ENCODE results near the gene CATSPER4.

CATSPER4 gene

DNA sequence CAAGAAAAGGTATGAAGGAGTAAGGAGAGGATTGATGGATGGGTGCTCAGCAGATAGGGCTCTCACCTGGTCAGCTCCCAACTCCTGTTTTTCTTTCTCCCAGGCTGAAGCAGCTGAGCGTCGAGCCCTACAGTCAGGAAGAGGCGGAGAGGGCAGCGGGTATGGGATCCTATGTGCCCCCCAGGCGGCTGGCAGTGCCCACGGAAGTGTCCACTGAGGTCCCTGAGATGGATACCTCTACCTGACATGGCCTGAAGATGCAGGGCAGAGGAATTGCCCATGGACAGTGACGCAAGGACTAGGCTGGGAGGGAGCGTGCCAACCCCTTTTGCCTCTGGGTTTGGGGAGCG is 20.0 kb upstream of the CATSPER4 start:
- TF ChIP-seq CTCF (IDR thresholded peaks at IDR 0.05; ENCODE audit: borderline replicate concordance, control extremely low read depth, extremely low read depth, insufficient read depth, missing control alignments) = no peak
- in situ Hi-C loops (cut with MboI; ENCODE audit: low sequenced_read_pairs, unreplicated experiment) = no loop called here
- no peak for DNase-seq (ENCODE audit: low spot score)

DNA sequence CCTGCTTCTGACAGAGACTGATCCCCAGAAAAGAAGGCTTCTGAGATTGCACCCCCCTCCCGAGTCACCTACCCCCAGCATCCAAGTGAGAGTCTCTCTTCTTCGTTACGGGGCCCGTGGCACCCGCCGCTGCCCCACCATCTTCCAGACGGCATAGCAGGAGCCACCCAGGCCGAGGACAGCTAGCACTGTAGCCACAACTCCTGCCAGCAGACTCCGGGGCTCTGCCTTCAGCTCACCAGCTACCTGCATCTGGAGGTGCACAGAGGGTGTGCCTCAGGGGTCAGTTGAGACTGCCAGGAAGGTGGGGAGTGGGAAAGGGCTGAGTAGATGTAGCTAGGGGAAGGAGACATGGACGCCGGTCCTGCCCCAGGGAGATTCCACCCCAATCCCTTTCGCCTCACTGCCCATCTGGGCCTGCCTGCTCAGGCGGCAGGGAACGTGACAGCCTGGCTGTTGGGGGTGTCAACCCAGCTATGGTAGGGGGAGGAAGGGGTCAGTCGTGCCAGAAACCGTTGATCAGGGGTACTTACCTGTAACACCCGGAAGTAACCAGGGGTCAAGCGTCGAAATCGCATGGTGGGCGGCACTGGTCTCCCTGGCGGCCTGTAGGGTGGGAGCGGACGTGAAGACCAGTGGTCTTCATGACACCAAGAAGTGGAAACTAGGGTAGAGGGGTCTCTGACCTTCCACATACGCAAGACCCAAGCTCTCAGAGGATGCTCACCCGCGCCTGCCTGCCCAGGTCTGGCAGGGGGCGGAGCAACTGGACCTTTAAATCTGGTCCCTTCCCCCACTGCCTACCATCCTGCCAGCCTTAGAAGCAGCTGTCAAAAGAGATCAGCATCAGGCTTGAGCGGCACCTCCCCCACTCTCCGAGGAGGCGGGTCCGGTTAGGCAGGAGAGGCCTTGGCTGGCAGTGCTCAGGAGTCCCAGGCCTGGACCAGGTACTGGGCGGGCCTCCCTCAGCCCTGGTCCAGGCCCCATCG is 19.0 kb upstream of the CATSPER4 start, which contains the start of gene ZNF593OS:
Gene ZNF593OS, minus strand, starts transcription at position 749 of the 989 bp plus-strand sequence. Its CDS starts 171 bp downstream, at position 578.
- no peak for TF ChIP-seq CTCF (IDR thresholded peaks at IDR 0.05; ENCODE audit: borderline replicate concordance, control extremely low read depth, extremely low read depth, insufficient read depth, missing control alignments)
- peak; percentile 28 for DNase-seq (ENCODE audit: low spot score)

DNA sequence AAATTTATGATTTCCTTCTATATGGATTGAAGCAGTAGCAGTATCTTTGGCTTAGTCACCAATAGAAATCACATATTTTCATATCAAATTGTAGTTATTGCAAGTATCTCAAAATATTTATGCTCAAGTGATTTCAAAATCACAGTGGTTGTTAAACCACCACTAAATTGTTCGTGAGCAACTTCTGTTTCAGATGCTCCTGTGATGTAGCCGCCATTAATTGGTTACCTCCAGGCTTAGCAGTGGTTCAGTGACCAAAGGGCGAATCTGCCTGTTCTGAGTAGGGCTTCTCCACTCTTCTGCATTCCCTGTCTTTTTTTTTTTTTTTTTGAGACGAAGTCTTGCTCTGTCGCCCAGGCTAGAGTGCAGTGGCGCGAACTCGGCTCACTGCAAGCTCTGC is 15.1 kb upstream of the CATSPER4 start:
- no peak for TF ChIP-seq CTCF (IDR thresholded peaks at IDR 0.05; ENCODE audit: borderline replicate concordance, control extremely low read depth, extremely low read depth, insufficient read depth, missing control alignments)
- no peak for DNase-seq (ENCODE audit: low spot score)
- in situ Hi-C loops (cut with MboI; ENCODE audit: low sequenced_read_pairs, unreplicated experiment) = no loop called here

More for the DNA sequence above, 19.0 kb upstream of the CATSPER4 start, which contains the start of gene ZNF593OS:
- in situ Hi-C loops (cut with MboI; ENCODE audit: low sequenced_read_pairs, unreplicated experiment) = no loop called here

DNA sequence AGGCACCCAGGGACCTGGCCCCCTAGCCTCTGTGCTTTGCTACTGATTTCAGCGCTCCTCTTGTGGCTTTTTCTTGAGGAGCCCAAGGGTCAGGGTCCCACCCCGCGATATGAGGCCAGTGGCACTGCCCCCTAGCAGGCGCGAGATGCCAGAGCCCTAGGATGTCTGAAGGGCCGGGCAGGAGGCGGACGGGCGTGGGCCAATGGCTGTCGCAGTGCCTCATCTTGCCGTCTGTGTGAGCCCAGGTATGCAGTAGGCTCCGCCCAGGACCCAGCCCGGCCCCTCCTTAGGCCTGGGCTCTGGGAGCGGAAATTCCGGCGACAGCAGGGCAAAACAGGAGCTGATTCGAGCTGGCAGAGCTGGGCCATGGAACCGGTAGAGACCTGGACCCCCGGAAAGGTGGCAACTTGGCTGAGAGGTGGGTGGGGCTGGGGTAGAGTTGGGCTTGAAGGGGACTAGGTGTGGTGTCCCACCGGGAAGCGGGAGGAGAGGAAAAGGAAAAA is 13.2 kb upstream of the CATSPER4 start, which contains the start of gene CNKSR1:
Gene CNKSR1, plus strand, starts transcription at position 310 of the 503 bp plus-strand sequence. Its CDS starts 57 bp downstream, at position 367.
- TF ChIP-seq CTCF (IDR thresholded peaks at IDR 0.05; ENCODE audit: borderline replicate concordance, control extremely low read depth, extremely low read depth, insufficient read depth, missing control alignments) = no peak
- in situ Hi-C loops (cut with MboI; ENCODE audit: low sequenced_read_pairs, unreplicated experiment) = no loop called here
- DNase-seq (ENCODE audit: low spot score) = no peak

GRCh38 chr1:26180010-26180506 is 10.3 kb upstream of the CATSPER4 start:
- no peak for TF ChIP-seq CTCF (IDR thresholded peaks at IDR 0.05; ENCODE audit: borderline replicate concordance, control extremely low read depth, extremely low read depth, insufficient read depth, missing control alignments)
- in situ Hi-C loops (cut with MboI; ENCODE audit: low sequenced_read_pairs, unreplicated experiment) = no loop called here
- no peak for DNase-seq (ENCODE audit: low spot score)

DNA sequence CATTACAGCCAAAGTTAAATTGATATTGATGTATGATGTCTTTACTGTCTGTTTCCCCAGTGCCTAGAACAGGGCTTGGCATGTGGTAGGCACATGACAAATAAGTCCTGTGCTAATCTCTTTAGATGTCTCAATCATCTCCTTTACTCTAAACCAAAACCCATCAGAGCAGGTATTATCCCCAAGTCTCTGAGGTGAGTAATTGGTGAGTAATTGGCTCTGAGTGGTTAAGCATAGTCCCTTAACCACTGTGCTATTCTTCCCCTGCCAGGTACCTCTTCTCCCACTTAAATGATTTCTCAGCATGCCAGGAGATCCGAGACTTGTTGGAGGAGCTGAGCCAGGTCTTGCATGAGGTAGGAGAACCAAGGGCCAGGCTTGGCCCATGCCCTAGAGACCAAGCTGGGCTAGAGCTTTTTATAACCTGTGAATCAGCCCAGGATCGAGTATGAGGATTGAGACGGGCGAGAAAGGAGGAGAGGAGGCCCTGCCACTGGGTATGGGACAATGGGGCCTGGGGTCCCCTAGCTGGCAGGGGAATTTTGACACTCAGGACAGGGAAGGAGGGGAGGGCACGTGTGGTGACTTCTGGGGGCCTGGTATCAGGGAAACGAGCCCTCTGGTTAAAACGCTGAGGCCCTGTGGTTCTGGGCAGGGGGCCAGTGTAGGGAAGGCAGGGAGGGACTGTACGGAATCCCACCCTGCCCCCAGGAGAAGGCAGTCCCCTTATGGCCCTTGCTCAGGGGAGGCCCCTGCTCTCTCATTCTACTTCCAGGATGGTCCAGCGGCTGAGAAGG is 8.6 kb upstream of the CATSPER4 start:
- no peak for DNase-seq (ENCODE audit: low spot score)
- in situ Hi-C loops (cut with MboI; ENCODE audit: low sequenced_read_pairs, unreplicated experiment) = no loop called here

More for the DNA sequence above, 8.6 kb upstream of the CATSPER4 start:
- TF ChIP-seq CTCF (IDR thresholded peaks at IDR 0.05; ENCODE audit: borderline replicate concordance, control extremely low read depth, extremely low read depth, insufficient read depth, missing control alignments) = no peak

Measured in GM13976 (cell line).